ENCODE data around the gene DACT3.

The DACT3 gene

GRCh38 chr19:46659151-46660007 lies 1.6 kb downstream of the DACT3 start:
- H3K4me3 ChIP-seq (ENCODE audit: low read depth, low read length), result no peak overlapping the region
- no peak for DNase-seq (ENCODE audit: low read depth)
- TF ChIP-seq CTCF (IDR thresholded peaks at IDR 0.05; ENCODE audit: low read depth, low read length, missing control alignments), result no peak

- no peak for TF ChIP-seq CTCF (IDR thresholded peaks at IDR 0.05; ENCODE audit: low read depth, low read length, missing control alignments)
- DNase-seq (ENCODE audit: low read depth), result no peak
- no peak overlapping the region for H3K4me3 ChIP-seq (ENCODE audit: low read depth, low read length)
Measured at GRCh38 chr19:46656541-46656940, 4.4 kb downstream of the DACT3 start.

GRCh38 chr19:46654621-46655152 lies 6.3 kb downstream of the DACT3 start:
- H3K4me3 ChIP-seq (ENCODE audit: low read depth, low read length), result no peak overlapping the region
- no peak for DNase-seq (ENCODE audit: low read depth)
- TF ChIP-seq CTCF (IDR thresholded peaks at IDR 0.05; ENCODE audit: low read depth, low read length, missing control alignments), result no peak

- DNase-seq (ENCODE audit: low read depth), result no peak
- TF ChIP-seq CTCF (IDR thresholded peaks at IDR 0.05; ENCODE audit: low read depth, low read length, missing control alignments), result no peak
- H3K4me3 ChIP-seq (ENCODE audit: low read depth, low read length), result no peak overlapping the region
Measured at GRCh38 chr19:46650445-46650844, 10.5 kb downstream of the DACT3 start.

- no peak for TF ChIP-seq CTCF (IDR thresholded peaks at IDR 0.05; ENCODE audit: low read depth, low read length, missing control alignments)
- no peak overlapping the region for H3K4me3 ChIP-seq (ENCODE audit: low read depth, low read length)
Measured at GRCh38 chr19:46648961-46649960, 11.7 kb downstream of the DACT3 start.

GRCh38 chr19:46648060-46648960 lies 12.7 kb downstream of the DACT3 start:
- no peak for DNase-seq (ENCODE audit: low read depth)
- TF ChIP-seq CTCF (IDR thresholded peaks at IDR 0.05; ENCODE audit: low read depth, low read length, missing control alignments), result no peak

More at GRCh38 chr19:46648961-46649960, 11.7 kb downstream of the DACT3 start:
- DNase-seq (ENCODE audit: low read depth), result no peak

More at GRCh38 chr19:46648060-46648960, 12.7 kb downstream of the DACT3 start:
- no peak overlapping the region for H3K4me3 ChIP-seq (ENCODE audit: low read depth, low read length)

Data from GM12864 (cell line).